ENCODE measurements around the gene KRTAP12-1. TPM values are rescaled to one million over a fixed set of nuclear protein-coding genes. Genes with fewer than 3 reads are reported as not detected.

The KRTAP12-1 gene
- total and polyA plus RNA-seq, 2 donors (not counting 3 experiments of a cell fraction or from before 2014, with no cell fraction given): not detected

DNA sequence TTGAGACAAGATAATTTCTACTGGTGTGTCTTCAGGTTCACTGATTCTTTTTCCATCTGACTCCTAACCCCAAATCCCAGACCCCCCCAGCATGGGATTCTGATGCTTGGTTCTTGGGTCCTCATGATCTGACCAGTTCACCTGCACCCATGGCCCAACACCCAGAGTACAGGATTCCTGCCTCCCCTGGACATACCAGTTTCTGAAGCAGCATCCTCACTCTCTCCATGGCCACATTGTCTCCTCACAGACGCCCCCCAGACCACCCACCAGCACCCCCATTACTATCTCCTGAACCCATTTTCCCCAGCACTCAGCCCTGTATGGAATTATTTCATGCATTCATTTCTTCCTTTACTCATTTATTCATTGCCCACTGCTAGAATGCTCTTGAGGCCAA lies 25.1 kb downstream of the KRTAP12-1 start:
- Histone ChIP-seq H2AFZ (ENCODE audit: low read depth, low read length) (no peak overlapping the region), H4K20me1 (replicated peaks; ENCODE audit: control insufficient read depth, extremely low read depth, insufficient read depth, low read length) (no peaks in the 10 kb centered on the region), H3K79me2 (ENCODE audit: control insufficient read depth, insufficient read depth, low read length) (no peaks in the 10 kb centered on the region), H3K36me3 (ENCODE audit: control insufficient read depth in 2 of 2, extremely low read depth in 1 of 2, insufficient read depth in 2 of 2, low read length in 2 of 2) (no peaks in the 10 kb centered on the region), H3K9me3 (replicated peaks; ENCODE audit: control insufficient read depth, insufficient read depth, low read length) (no peaks in the 10 kb centered on the region), H3K27me3 (ENCODE audit: control insufficient read depth in 2 of 2, insufficient read depth in 2 of 2, low read length in 2 of 2) (no peaks in the 10 kb centered on the region), H3K27ac (ENCODE audit: insufficient read depth, low read depth, low read length) (no peak overlapping the region), H3K4me1 (ENCODE audit: control insufficient read depth, extremely low read depth, insufficient read depth, low read length) (no peaks in the 10 kb centered on the region), H3K4me3 (replicated peaks in 1 of 3; ENCODE audit: insufficient read depth in 1 of 3, low read depth in 1 of 3, low read length in 3 of 3) (no peak overlapping the region), H3K9ac (replicated peaks; ENCODE audit: extremely low read depth, insufficient read depth, low read length) (no peak overlapping the region), H3K9me1 (replicated peaks; ENCODE audit: control insufficient read depth, extremely low read depth, insufficient read depth, low read length) (no peaks in the 10 kb centered on the region), H3K4me2 (ENCODE audit: insufficient read depth, low read length) (no peak overlapping the region)
- FAIRE-seq: no peak
- CTCF ChIA-PET: no interaction called here
- BruUV-seq (replicated peaks): no TSS peak
- no peak for TF ChIP-seq EZH2 (IDR thresholded peaks at IDR 0.05; ENCODE audit: borderline replicate concordance, low read depth, low read length, severe bottlenecking)
- no peak for TF ChIP-seq POLR2AphosphoS5 (IDR thresholded peaks at IDR 0.05; ENCODE audit: insufficient read depth, low read depth, low read length)
- TF ChIP-seq GATA2 (IDR thresholded peaks at IDR 0.05; ENCODE audit: insufficient read depth, insufficient read length, low read depth, low read length): no peak
- TF ChIP-seq FOS (IDR thresholded peaks at IDR 0.05; ENCODE audit: borderline replicate concordance, insufficient read depth, low read length): no peak
- no peak for TF ChIP-seq JUN (IDR thresholded peaks at IDR 0.05; ENCODE audit: borderline replicate concordance, insufficient read depth, insufficient read length, low read depth)
- TF ChIP-seq, protein P1, sequence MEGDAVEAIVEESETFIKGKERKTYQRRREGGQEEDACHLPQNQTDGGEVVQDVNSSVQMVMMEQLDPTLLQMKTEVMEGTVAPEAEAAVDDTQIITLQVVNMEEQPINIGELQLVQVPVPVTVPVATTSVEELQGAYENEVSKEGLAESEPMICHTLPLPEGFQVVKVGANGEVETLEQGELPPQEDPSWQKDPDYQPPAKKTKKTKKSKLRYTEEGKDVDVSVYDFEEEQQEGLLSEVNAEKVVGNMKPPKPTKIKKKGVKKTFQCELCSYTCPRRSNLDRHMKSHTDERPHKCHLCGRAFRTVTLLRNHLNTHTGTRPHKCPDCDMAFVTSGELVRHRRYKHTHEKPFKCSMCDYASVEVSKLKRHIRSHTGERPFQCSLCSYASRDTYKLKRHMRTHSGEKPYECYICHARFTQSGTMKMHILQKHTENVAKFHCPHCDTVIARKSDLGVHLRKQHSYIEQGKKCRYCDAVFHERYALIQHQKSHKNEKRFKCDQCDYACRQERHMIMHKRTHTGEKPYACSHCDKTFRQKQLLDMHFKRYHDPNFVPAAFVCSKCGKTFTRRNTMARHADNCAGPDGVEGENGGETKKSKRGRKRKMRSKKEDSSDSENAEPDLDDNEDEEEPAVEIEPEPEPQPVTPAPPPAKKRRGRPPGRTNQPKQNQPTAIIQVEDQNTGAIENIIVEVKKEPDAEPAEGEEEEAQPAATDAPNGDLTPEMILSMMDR (IDR thresholded peaks at IDR 0.05; ENCODE audit: extremely low read depth in 1 of 2, insufficient read depth in 1 of 2, low read depth in 1 of 2, low read length in 2 of 2): no peak
- no peak for TF ChIP-seq MAX (IDR thresholded peaks at IDR 0.05; ENCODE audit: insufficient read depth, insufficient read length)
- no peak for TF ChIP-seq MYC (IDR thresholded peaks at IDR 0.05; ENCODE audit: low read depth, low read length)
- TF ChIP-seq POLR2A (IDR thresholded peaks at IDR 0.05; ENCODE audit: low read depth, low read length): no peak
- intact Hi-C loops (cut with micrococcal nuclease): no loop called here
- dilution Hi-C loops (cut with MboI; ENCODE audit: extremely low pct_ligation_motif_present, low sequenced_read_pairs): no loop called here
- POLR2A ChIA-PET: no interaction called here
- no peak for DNase-seq (ENCODE audit: low read depth, low spot score)
